GM23338 (cell line): Measurements from ENCODE around the gene TMPRSS13. TPM values are rescaled to one million over a fixed set of nuclear protein-coding genes. Genes with fewer than 3 reads are reported as not detected.

ENCODE experiments used
- ATAC-seq: fragments of 200-7000 bp; cut with Tn5 transposase; 3 replicates; pipeline ENCODE4 v1.9.1; 2020
- DNase-seq: peaks from one replicate; pipeline ENCODE4 v3.0.0-alpha.2; 2015; ENCODE audit warnings: low spot score
- H2AFZ ChIP-seq: fragments of 200-600 bp; sonication (generic); 2 replicates; pipeline ENCODE4 v1.8.0; 2016; ENCODE audit warnings: antibody characterized with exemption, mild to moderate bottlenecking, moderate library complexity
- H3F3A ChIP-seq: fragments of 200-600 bp; sonication (generic); replicated peaks from 2 replicates; pipeline ENCODE4 v1.8.0; 2017; ENCODE audit warnings: antibody characterized with exemption, mixed run types, low read depth
- H3K27ac ChIP-seq: fragments of 200-600 bp; sonication (generic); 2 replicates; pipeline ENCODE4 v1.6.1; 2016; ENCODE audit warnings: low read depth
- H3K27me3 ChIP-seq: fragments of 200-600 bp; sonication (generic); 2 replicates; pipeline ENCODE4 v1.8.0; 2016; ENCODE audit warnings: mild to moderate bottlenecking, mixed run types, moderate library complexity; ENCODE audit not compliant: insufficient read depth
- H3K36me3 ChIP-seq: fragments of 200-600 bp; sonication (generic); 2 replicates; pipeline ENCODE4 v1.8.0; 2016; ENCODE audit warnings: mild to moderate bottlenecking; ENCODE audit not compliant: insufficient read depth
- H3K4me1 ChIP-seq: fragments of 200-600 bp; sonication (generic); 2 replicates; pipeline ENCODE4 v1.8.0; 2016; ENCODE audit warnings: mild to moderate bottlenecking, moderate library complexity; ENCODE audit not compliant: insufficient read depth
- H3K4me2 ChIP-seq: fragments of 200-600 bp; sonication (generic); 2 replicates; pipeline ENCODE4 v1.7.1; 2017; ENCODE audit warnings: mixed run types
- H3K4me3 ChIP-seq: fragments of 200-600 bp; sonication (generic); 2 replicates; pipeline ENCODE4 v1.6.1; 2016; ENCODE audit warnings: mixed run types
- H3K79me2 ChIP-seq: fragments of 200-600 bp; sonication (generic); replicated peaks from 2 replicates; pipeline ENCODE4 v1.8.0; 2017; ENCODE audit warnings: mild to moderate bottlenecking; ENCODE audit not compliant: insufficient read depth
- H3K9me2 ChIP-seq: fragments of 200-600 bp; sonication (generic); 2 replicates; pipeline ENCODE4 v1.8.0; 2017; ENCODE audit not compliant: insufficient read depth
- H4K20me1 ChIP-seq: fragments of 200-600 bp; sonication (generic); replicated peaks from 2 replicates; pipeline ENCODE4 v1.8.0; 2017; ENCODE audit warnings: mild to moderate bottlenecking; ENCODE audit not compliant: insufficient read depth
- H3K27ac Mint-ChIP-seq: 2 replicates; pipeline ENCODE4 v1.8.0; 2020; ENCODE audit warnings: inconsistent platforms, mild to moderate bottlenecking, moderate library complexity, mixed read lengths
- H3K27me3 Mint-ChIP-seq: 3 replicates; pipeline ENCODE4 v1.8.0; 2022; ENCODE audit warnings: low read depth, mild to moderate bottlenecking, moderate library complexity, mixed read lengths, inconsistent platforms; ENCODE audit not compliant: insufficient read depth, poor library complexity
- H3K36me3 Mint-ChIP-seq: 3 replicates; pipeline ENCODE4 v1.8.0; 2021; ENCODE audit warnings: low read depth, mild to moderate bottlenecking, inconsistent platforms, moderate library complexity, mixed read lengths
- H3K4me1 Mint-ChIP-seq: 3 replicates; pipeline ENCODE4 v1.8.0; 2020; ENCODE audit warnings: mild to moderate bottlenecking, inconsistent platforms, mixed read lengths
- H3K4me3 Mint-ChIP-seq: 3 replicates; pipeline ENCODE4 v1.8.0; 2021; ENCODE audit warnings: moderate library complexity, mild to moderate bottlenecking, inconsistent platforms, mixed read lengths
- H3K9me3 Mint-ChIP-seq: 3 replicates; pipeline ENCODE4 v1.8.0; 2020; ENCODE audit warnings: moderate library complexity, mild to moderate bottlenecking, inconsistent platforms, mixed read lengths
- EZH2 ChIP-seq: fragments of 200-600 bp; sonication (generic); IDR thresholded peaks from one replicate; pipeline ENCODE4 v1.8.0; 2017; ENCODE audit warnings: antibody characterized with exemption, mild to moderate bottlenecking, low read depth; ENCODE audit not compliant: unreplicated experiment
- NANOG ChIP-seq: IDR thresholded peaks from 2 replicates; pipeline ENCODE4 v1.6.1; 2016; ENCODE audit warnings: antibody characterized with exemption, borderline replicate concordance
- polyA plus RNA-seq: library from polyadenylated mRNA; unstranded; fragments of >200 nt; fragmentation: Nextera tagmentation; extraction: Ambion mirVana; gene quantifications from 2 replicates; pipeline ENCODE4 v1.2.1, GENCODE V29; 2016
- total RNA-seq: library from RNA; depleted of rRNA; stranded (reverse); fragments of >200 nt; shearing (Covaris generic); gene quantifications from 2 replicates; pipeline ENCODE4 v1.2.3, GENCODE V29; 2014
- TF ChIP-seq, protein P1 (sequence below): IDR thresholded peaks from 2 replicates; pipeline ENCODE4 v1.6.1; 2016; ENCODE audit warnings: antibody characterized with exemption
- TF ChIP-seq, protein P2 (sequence below): fragments of 250-450 bp; sonication (Bioruptor Pico); IDR thresholded peaks from 2 replicates; pipeline ENCODE4 v1.5.0; 2020; ENCODE audit warnings: mild to moderate bottlenecking, moderate library complexity

Gene TMPRSS13
- total and polyA plus RNA-seq, 2 experiments from 2014 or later: 0.31 TPM; not detected in 1

DNA sequence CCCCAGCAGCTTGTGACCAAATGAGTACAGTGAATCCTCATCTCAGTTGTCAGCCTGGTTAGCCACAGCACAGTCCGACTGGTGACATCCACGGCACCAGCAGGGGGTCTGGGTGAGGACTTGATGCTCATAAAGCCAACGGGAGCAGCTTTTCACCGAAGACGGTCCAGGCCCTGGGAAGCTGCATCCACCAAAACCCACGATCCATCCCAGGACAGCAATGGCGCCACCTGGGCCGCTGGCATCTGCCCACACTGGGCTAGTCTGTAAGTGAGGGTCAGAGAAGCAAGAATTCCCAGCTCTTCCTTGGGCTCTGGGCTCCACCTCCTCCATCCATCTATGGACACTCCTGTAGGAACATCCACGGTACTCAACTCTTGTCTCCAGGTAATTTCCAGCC, 27.6 kb downstream of the TMPRSS13 start:
- Histone ChIP-seq H3K36me3 (no peaks in the 10 kb centered on the region), H3K4me2 (no peak overlapping the region), H2AFZ (no peak overlapping the region), H3K4me3 (no peak overlapping the region), H3K27me3 (no peaks in the 10 kb centered on the region), H4K20me1 (no peaks in the 10 kb centered on the region), H3F3A (no peaks in the 10 kb centered on the region), H3K4me1 (no peaks in the 10 kb centered on the region), H3K27ac (no peak overlapping the region), H3K79me2 (no peaks in the 10 kb centered on the region), H3K9me2 (no peaks in the 10 kb centered on the region)
- no peak for DNase-seq
- no peaks in the 10 kb centered on the region for H3K4me1 Mint-ChIP-seq
- ATAC-seq: no peak
- peaks cover 5% of the 10 kb centered on the region for H3K27me3 Mint-ChIP-seq
- no peak for TF ChIP-seq EZH2
- TF ChIP-seq, protein P1, sequence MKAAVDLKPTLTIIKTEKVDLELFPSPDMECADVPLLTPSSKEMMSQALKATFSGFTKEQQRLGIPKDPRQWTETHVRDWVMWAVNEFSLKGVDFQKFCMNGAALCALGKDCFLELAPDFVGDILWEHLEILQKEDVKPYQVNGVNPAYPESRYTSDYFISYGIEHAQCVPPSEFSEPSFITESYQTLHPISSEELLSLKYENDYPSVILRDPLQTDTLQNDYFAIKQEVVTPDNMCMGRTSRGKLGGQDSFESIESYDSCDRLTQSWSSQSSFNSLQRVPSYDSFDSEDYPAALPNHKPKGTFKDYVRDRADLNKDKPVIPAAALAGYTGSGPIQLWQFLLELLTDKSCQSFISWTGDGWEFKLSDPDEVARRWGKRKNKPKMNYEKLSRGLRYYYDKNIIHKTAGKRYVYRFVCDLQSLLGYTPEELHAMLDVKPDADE: no peak
- TF ChIP-seq NANOG: no peak
- TF ChIP-seq, protein P2, sequence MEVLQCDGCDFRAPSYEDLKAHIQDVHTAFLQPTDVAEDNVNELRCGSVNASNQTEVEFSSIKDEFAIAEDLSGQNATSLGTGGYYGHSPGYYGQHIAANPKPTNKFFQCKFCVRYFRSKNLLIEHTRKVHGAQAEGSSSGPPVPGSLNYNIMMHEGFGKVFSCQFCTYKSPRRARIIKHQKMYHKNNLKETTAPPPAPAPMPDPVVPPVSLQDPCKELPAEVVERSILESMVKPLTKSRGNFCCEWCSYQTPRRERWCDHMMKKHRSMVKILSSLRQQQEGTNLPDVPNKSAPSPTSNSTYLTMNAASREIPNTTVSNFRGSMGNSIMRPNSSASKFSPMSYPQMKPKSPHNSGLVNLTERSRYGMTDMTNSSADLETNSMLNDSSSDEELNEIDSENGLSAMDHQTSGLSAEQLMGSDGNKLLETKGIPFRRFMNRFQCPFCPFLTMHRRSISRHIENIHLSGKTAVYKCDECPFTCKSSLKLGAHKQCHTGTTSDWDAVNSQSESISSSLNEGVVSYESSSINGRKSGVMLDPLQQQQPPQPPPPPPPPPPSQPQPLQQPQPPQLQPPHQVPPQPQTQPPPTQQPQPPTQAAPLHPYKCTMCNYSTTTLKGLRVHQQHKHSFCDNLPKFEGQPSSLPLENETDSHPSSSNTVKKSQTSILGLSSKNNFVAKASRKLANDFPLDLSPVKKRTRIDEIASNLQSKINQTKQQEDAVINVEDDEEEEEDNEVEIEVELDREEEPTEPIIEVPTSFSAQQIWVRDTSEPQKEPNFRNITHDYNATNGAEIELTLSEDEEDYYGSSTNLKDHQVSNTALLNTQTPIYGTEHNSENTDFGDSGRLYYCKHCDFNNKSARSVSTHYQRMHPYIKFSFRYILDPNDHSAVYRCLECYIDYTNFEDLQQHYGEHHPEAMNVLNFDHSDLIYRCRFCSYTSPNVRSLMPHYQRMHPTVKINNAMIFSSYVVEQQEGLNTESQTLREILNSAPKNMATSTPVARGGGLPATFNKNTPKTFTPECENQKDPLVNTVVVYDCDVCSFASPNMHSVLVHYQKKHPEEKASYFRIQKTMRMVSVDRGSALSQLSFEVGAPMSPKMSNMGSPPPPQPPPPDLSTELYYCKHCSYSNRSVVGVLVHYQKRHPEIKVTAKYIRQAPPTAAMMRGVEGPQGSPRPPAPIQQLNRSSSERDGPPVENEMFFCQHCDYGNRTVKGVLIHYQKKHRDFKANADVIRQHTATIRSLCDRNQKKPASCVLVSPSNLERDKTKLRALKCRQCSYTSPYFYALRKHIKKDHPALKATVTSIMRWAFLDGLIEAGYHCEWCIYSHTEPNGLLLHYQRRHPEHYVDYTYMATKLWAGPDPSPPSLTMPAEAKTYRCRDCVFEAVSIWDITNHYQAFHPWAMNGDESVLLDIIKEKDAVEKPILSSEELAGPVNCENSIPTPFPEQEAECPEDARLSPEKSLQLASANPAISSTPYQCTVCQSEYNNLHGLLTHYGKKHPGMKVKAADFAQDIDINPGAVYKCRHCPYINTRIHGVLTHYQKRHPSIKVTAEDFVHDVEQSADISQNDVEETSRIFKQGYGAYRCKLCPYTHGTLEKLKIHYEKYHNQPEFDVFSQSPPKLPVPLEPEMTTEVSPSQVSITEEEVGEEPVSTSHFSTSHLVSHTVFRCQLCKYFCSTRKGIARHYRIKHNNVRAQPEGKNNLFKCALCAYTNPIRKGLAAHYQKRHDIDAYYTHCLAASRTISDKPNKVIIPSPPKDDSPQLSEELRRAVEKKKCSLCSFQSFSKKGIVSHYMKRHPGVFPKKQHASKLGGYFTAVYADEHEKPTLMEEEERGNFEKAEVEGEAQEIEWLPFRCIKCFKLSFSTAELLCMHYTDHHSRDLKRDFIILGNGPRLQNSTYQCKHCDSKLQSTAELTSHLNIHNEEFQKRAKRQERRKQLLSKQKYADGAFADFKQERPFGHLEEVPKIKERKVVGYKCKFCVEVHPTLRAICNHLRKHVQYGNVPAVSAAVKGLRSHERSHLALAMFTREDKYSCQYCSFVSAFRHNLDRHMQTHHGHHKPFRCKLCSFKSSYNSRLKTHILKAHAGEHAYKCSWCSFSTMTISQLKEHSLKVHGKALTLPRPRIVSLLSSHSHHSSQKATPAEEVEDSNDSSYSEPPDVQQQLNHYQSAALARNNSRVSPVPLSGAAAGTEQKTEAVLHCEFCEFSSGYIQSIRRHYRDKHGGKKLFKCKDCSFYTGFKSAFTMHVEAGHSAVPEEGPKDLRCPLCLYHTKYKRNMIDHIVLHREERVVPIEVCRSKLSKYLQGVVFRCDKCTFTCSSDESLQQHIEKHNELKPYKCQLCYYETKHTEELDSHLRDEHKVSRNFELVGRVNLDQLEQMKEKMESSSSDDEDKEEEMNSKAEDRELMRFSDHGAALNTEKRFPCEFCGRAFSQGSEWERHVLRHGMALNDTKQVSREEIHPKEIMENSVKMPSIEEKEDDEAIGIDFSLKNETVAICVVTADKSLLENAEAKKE: no peak
- no peaks in the 10 kb centered on the region for H3K36me3 Mint-ChIP-seq
- H3K27ac Mint-ChIP-seq: no peak overlapping the region
- H3K4me3 Mint-ChIP-seq: no peak overlapping the region
- no peaks in the 10 kb centered on the region for H3K9me3 Mint-ChIP-seq
